AML-193 (cell line): ENCODE measurements around the gene EMILIN1.
A peak's percentile ranks its signal among the peaks of the same experiment; 100 is the strongest.

Source experiments
- DNase-seq, 2 experiments: peaks; one replicate each; lab custom pipeline; 2025; lab: John Stamatoyannopoulos, UW

EMILIN1 gene

GRCh38 chr2:27123302-27124150 is 45.1 kb downstream of the EMILIN1 start, which contains the start of gene ABHD1:
TSS of gene ABHD1 (plus strand) at chr2:27123815. CDS start at chr2:27123949, 134 bp downstream.
- DNase-seq: peak; percentile 64 to 72

GRCh38 chr2:27125104-27125503 is 46.7 kb downstream of the EMILIN1 start:
- DNase-seq: no peak

DNA sequence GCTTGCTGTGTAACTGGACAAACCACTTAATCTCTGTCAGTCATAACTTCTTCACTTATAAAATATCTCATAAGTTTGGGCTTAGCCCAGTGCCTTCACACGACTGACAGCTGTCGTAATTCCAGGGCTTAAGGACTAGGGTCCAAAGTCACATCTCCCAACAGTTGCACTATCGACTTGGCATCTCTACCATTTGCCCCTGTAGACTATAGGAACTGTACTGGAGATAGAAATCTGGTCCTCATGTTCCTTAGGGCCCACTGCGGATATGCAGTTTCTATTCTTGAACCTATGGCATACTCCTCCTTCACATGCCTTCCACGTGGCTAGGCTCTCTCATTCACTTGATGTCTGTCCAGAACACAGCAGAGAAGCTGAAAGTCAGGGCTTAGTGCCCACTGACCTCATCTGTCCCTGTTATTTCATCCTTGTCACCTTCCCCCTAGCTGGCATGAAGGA is 47.9 kb downstream of the EMILIN1 start:
- no peak for DNase-seq

DNA sequence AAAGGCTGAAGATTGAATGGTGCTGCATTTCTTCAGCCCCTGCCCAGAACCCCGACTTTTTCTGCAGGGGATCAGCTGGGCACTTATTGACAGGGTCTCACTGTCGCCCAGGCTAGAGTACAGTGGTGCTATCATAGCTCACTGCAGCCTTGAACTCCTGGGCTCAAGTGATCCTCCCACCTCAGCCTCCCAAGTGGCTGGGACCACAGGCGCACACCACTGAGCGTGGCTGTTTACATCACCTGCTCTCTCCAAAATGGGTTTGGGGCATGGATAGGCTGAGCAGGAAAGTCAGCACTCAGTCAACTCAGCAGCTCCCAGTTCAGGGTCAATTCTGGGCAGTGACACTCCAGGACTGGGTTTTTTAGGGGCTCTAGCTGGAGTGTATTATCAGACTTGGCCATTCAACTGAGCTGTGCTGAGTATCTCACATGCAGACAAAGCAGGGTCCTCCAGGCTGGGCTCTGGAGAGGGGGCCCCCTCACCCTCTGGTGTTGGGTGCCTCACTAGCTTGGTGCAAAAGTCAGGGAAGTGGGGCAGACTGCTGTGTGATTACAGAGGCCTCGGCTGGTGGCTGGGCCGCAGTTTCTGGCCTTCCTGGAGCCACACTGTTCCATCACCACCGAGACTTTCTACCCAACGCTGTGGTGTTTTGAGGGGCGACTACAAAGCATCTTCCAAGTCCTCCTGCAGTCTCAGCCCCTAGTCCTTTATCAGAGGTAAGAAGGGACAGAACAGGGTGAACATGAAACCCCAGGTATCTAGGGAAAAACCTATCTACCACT is 49.7 kb downstream of the EMILIN1 start:
- DNase-seq: no peak

GRCh38 chr2:27128668-27129571 is 50.5 kb downstream of the EMILIN1 start:
- DNase-seq: no peak

DNA sequence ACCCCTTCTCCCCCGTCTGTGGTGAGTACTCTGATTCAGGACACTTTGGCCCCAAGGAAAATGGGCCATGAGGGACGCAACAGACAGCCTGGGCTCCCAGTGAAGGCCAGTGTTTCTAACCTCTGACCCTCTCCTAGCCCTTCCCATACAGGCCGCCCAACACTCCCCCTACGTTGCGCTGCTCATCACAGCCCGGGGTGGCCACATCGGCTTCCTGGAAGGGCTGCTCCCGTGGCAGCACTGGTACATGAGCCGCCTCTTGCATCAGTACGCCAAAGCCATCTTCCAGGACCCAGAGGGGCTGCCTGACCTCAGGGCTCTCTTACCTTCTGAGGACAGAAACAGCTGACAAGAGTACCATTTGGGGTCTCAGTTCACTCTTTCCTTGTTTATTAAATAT is 52.0 kb downstream of the EMILIN1 start:
- DNase-seq: no peak

DNA sequence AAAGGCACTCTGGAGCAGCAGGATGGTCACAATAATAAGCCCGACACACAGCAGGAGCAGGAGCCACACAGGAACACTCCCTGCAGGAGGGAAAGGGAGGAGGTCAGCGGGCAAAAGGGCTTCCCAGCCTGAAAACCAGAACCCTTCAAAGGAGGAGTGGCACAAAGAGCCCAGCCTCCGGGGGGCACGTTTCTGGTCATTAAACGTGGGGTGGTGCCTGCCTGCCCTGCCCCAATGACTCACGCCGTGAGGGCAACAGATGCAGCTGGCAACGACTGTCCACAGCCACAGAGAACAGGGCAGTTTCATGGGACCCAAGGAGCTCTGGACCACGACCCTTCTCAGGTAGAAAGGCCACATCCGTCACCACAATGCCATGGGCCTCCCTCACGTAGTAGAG is 53.0 kb downstream of the EMILIN1 start:
- DNase-seq: no peak

DNA sequence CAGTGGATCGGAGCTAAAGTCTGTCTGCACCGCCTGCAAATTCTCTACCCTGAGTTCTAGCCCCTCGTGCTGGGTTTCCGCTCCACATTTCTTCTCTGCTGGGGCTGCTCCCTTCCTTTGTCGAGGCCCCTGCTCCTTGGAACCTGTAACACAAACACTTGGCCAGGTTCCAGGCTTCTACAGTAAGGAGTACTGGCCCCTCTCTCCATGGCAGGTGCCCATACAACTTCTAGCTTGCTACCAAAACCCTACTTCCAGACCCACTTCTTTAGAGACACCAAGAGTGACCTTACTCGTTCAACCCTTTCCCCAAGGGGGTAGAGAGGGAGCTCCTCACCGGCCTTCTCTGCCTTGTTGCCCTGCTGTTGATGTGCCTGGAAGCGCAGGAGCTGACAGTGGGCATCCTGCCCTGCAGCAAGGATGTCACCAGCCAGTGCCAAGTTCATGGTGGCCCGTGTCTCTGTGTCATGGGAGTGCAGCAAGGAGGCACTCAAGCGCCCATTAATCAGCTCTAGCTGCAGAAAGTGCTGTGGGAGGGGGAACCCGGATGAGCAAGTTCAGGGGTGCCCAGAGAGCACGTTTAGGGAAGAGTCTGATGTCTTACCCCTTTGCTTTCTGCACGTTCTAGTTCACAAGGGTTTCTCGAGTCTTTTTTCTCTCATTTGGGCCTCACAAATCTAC is 54.9 kb downstream of the EMILIN1 start:
- peak in 1 of 2 experiments; percentile 55 for DNase-seq

DNA sequence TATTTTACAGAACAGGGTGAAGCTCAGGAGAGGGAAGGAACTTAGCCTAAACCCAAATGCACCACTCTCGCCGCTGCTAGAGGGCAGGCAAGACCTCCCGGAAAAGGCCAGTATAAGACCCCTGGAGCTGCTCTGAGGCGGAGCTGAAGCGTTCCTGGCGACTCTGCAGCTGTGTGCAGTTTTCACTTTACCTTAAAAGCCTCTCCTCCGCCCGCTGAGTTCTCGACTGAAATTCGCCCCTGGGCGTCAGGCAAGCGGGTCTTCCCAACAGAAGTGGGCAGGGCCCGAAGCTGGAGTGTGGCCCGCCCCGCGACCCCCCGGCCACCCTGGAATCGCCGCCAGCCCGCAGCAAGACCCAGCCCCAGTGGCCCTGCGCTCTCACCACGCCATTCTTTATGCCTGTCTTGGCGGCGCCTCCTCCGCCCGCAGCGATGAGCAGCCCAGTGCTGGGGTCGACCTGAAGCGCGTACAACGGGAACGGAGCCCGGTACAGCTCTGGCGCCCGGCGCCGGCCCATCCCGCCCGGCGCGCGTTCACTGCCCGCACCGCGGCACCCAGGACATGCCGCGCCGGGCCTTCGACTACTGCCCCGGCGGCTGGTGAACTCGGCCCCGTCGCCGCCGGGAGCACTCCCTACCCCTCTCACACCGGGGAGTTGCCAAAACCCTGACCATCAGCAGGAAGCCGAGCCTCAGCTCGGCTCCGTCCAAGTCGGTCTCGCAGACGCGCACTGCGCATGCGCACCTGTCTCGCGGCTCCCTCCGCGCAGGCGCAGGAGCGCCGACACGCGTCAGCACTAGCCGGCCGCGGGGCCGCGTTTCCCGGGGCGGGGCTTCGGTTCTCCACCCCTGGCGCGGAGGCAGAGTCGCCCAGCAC is 55.7 kb downstream of the EMILIN1 start, which contains the start of gene PREB:
TSS of gene PREB (minus strand) at position 732 of the 876 bp plus-strand sequence. CDS start at position 517, 215 bp downstream.
- peak; percentile 91 for DNase-seq

DNA sequence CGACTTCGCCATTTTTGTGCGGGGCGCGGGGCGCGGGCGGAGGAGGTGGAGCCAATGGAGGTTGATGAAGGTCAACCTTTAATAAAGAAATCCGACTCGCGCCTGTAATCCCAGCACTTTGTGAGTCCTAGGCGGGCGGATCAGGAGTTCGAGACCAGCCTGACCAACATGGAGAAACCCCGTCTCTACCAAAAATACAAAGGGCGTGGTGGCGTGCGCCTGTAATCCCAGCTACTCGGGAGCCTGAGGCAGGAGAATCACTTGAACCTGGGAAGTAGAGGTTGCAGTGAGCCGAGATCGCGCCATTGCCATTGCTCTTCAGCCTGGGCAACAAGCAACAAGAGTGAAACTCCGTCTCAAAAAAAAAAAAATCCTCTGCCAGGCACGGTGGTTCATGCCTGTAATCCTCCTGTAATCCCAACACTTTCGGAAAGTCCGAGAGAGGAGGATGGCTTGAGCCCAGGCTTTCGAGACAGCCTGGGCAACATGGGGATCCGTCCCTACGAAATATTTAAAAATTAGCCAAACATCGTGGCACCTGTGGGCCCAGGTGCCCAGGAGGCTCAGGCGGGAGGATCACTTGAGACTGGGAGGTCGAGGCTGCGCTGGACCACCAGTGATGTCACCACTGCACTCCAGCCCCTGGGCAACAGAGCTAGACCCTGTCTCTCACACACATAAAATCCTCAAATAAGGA is 56.5 kb downstream of the EMILIN1 start:
- DNase-seq: no peak

DNA sequence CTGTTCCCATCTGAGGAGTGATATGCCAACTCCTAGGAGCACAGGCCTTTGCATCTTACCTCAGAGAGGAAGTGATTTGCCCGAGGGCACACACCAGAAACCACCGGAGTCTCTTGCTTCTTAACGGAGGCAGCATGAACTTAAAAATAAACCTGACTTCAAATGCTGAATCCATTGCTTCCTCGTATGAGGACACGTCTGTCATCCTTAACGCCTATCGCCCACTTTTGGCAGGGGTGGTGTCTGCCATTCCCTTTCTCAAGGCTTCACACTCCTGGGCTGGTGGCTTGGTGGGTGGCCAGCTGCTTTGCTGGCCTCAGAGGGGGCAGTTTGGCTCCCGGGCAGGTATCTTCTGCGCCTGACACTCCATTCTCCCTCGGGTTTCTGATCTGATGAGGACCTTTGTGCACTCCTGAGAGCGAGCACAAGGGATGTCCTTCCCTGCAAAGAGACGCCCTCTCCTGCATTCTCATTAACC is 57.1 kb downstream of the EMILIN1 start:
- no peak for DNase-seq
